NCI-H2196 treated with DMSO at 0.1 percent for 48 hours (cell line): Measurements from ENCODE around the gene HADHA.

ENCODE experiments used
- DNase-seq: peaks from one replicate; lab custom pipeline; 2025; ENCODE audit not compliant: unreplicated experiment; lab: John Stamatoyannopoulos, UW

Gene HADHA

DNA sequence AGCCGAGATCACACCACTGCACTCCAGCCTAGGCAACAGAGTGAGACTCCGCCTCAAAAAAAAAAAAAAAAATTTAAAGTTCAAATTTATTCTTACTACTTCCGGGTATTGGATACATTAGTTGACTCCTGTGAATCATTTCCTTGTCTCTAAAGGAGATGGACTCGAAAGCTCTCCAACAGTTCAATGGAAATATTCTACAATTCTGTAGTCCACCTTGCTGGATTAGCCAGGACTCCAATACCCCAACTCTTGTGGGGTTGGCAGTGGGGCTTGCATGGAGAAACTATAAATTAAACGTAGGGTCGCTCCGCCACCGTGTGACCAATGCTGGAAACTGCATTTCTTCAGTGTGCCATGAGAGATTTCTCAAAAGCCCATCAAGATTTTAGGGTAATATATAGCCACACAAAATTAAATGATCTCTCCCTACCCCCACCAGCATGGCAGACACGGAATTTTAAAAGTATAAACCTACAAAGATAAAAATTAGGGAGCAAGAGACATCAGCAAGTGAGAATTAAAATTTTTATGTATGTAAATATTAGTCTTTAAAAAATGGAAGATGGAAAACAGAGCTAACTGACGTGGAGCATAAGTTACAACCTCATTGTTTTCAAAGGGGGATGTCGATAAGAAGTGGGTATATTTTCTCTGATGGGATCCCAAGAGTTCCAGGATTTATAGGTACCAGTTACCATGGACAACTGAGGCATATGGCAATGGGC, 99.3 kb downstream of the HADHA start:
- DNase-seq, result no peak

DNA sequence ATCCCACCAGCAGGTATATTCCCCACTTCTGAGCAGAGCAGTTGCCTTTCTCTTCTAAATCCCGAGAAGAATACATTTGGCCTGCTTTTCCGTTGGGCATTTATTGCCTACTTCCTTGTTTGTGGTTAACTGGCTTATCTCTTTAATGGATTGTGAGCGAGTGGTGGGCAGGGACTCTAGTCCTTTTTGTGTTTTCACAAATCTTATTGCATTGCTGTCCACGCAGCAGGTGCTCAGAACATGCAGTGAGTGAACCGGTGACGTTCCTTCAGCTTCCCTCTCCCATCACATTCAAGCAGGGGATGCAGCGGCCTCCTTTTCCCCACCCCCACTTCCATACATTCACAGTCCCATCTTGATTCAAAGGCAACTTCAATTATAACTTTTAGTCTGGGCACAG, 100.4 kb downstream of the HADHA start:
- DNase-seq, result no peak

DNA sequence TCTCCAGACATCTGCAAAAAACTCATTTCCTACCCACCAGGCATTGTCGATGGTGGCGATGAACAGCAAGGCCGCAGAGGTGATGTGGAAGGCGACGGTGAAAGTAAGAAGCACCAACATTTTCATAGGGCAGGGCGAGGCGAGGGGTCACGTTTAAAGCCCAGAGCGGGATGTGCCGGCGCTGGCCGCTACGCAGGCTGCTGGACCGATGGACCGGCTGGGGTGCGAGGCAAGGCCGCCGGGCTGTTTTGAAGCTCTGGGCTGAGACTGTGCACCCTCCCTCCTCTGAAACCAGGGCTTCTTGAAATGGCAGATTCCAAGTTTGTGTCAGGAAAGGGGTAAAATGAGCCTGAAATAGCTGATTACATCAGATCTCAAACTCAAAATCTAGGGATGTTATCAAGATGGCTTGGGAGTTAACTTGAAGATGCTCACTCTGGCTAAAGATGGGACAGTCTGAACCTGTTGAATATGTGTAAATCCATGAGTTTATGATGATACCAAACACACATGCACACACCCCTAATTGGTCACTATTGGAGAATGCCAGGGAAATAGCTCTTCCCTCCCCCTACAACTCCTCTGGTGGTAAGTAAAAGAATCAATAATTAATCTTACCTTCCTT, 103.2 kb downstream of the HADHA start:
- DNase-seq, result no peak
